ENCODE data around the gene C21orf91.

DNA sequence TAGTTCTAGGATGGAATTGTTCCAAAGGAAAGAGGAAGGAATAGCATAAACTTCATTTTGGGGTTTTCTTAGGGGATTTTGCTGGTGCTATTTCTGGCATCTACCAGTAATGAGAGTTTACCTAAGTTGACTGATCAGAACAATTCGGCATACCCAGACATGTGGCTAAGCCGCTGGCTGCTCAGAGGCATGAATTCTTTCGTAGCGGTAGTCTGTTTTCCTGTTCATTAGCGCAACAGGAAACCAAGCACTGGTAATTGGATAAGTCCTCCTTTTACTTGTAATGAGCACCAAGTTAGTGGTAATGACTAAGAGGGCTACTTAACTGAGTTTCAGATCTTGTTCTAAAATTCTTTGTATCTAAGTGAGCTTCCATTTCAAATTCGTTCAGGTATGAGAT is 38.6 kb downstream of the C21orf91 start:
- TF ChIP-seq RARB (CRISPR knock-in tag; IDR thresholded peaks at IDR 0.05) (no peak), ISL1 (CRISPR knock-in tag; IDR thresholded peaks at IDR 0.05) (no peak), ARNTL (CRISPR knock-in tag; IDR thresholded peaks at IDR 0.05; ENCODE audit: borderline replicate concordance, low read depth) (no peak), OSR1 (CRISPR knock-in tag; IDR thresholded peaks at IDR 0.05) (no peak)

Data from SK-N-SH treated with all-trans-retinoic acid at 6 μM for 48 hours (cell line).